ENCODE data around the gene AGTR1.

Gene AGTR1

GRCh38 chr3:148697306-148698189 is at the start of gene AGTR1:
AGTR1 (plus strand) TSS chr3:148697903; CDS start chr3:148741036, 43,133 bp downstream.
- no peak for DNase-seq

GRCh38 chr3:148648685-148649352 is 48.9 kb upstream of the AGTR1 start:
- no peak for DNase-seq

DNA sequence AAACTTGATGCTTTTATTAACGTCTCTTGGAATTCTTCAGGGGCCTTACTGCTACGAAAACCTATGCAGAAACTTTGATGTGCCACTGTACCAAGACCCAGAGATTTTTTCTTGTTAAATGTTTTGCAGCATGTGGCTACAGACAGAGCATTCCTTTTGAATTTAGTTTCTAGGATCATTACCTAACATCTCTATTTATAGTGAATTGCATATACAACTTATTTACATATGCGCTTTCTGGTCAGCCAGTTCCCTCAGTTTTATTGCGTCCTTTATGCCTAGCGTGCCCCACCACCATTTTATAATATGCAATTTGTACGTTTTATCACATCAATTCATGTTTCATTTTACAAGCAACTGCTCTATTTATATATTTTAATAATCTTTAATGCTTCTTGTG is 46.2 kb upstream of the AGTR1 start:
- no peak for DNase-seq

DNA sequence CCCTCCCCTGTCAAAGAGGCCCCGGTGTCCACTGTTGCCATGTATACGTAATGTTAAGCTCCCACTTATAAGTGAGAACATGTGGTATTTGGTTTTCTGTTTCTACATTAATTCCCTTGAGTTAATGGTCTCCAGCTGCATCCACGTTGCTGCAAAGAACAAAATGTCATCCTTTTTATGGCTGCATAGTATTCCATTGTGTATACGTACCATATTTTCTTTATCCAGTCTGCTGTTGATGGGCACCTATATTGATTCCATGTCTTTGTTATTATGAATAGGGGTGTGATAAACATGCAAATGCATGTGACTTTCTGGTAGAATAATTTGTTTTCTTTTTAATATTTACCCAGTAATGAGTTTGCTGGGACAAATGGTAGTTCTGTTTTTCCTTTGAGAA is 43.3 kb upstream of the AGTR1 start:
- no peak for DNase-seq

GRCh38 chr3:148657470-148657869 is 40.2 kb upstream of the AGTR1 start:
- DNase-seq, result no peak

DNA sequence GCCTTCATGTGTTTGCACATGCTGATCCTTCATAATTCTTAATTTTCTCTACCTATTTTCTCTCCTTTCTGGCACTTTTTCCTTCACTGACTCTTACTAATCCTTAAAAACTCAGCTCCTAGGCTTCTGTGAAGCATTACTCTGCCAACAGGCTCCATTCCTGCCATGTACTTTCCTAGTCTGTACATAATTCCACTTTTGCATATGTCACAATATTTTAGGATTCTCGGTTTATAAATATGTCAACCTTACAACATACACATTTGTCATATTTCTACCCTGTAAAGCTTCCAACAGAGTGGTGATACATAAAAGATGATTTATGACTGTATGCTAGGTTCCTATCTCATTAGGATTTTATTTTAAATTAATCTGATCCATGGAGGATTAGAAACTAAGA is 38.2 kb upstream of the AGTR1 start:
- no peak for DNase-seq

DNA sequence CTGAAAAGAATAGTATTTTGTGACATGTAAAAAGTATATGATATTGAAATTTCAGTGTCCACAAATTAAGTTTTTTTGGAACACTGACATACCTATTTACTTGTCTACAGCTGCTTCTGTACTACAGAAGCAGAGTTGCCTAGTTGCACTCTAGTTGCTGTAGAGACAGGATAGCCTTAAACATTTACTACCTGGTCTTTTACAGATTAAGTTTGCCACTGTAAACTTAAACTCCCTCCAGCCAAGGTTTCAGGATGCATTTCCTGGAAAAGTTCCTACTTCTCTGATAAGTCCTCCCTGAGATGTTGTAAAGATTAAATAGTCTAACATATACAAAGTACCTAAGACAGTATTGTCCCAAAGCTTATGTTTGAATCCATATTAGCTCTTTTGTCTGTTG is 17.4 kb upstream of the AGTR1 start:
- DNase-seq, result no peak

- no peak for DNase-seq
Measured at GRCh38 chr3:148681080-148681479, 16.6 kb upstream of the AGTR1 start.

DNA sequence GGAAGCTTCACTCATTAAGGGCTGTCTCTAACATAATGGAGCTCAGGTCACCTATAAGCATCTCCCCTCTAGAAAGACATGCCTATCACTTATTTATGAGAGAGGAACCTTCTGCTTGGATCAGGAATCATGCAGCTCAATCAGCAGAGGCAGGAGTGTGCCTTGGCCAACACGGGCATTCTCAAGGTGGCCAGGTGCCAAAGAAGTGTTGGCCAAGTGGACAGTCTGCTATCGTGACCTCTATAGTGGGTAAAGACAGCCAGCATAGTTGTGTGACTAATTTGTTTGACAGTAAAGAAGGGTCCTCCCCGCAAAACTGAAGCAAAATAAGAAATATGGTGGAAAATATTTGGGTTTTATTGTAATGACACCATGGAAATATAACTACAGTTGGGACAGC is 14.7 kb upstream of the AGTR1 start:
- no peak for DNase-seq

GRCh38 chr3:148694116-148694515 is 3.6 kb upstream of the AGTR1 start:
- DNase-seq, result no peak

- no peak for DNase-seq
Measured at GRCh38 chr3:148698190-148698810, 597 bp downstream of the AGTR1 start.

DNA sequence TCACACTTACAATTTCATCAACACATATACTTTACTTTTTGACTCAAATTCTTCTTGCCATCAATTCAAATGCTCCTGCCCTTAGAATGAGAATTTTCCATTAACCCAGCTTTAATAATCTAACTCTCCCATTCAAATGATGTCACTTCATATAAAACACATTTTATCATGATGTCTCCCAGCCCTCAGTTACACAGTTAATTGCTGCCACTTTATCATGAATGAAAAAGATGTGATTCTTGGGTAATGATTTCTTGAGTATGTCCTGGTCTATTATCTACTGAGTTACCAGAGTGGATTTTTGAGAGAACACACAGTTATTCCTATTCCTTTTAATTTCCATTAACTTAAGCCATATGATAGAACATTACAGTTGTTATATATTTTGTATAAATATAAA is 7.6 kb downstream of the AGTR1 start:
- DNase-seq, result no peak

- DNase-seq, result no peak
Measured at GRCh38 chr3:148707601-148708380, 10.1 kb downstream of the AGTR1 start.

GRCh38 chr3:148708409-148708808 is 10.7 kb downstream of the AGTR1 start:
- DNase-seq, result no peak

- DNase-seq, result no peak
Measured at GRCh38 chr3:148709560-148710253, 12.0 kb downstream of the AGTR1 start.

DNA sequence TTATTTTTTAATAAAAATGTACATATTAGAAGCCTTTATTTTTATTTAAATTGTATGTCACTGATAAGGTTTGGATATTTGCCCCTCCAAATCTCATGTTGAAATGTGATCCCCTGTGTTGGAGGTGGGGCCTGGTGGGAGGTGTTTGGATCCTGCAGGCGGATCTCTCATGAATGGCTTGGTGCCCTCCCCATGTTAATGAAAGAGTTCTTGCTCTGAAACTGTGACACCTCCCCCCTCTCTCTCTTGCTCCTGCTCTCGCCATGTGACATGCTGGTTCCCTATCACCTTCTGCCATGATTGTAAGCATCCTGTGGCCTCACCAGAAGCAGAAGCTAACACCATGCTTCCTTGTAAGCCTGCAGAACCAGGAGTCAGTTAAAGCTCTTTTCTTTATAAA is 13.0 kb downstream of the AGTR1 start:
- no peak for DNase-seq

DNA sequence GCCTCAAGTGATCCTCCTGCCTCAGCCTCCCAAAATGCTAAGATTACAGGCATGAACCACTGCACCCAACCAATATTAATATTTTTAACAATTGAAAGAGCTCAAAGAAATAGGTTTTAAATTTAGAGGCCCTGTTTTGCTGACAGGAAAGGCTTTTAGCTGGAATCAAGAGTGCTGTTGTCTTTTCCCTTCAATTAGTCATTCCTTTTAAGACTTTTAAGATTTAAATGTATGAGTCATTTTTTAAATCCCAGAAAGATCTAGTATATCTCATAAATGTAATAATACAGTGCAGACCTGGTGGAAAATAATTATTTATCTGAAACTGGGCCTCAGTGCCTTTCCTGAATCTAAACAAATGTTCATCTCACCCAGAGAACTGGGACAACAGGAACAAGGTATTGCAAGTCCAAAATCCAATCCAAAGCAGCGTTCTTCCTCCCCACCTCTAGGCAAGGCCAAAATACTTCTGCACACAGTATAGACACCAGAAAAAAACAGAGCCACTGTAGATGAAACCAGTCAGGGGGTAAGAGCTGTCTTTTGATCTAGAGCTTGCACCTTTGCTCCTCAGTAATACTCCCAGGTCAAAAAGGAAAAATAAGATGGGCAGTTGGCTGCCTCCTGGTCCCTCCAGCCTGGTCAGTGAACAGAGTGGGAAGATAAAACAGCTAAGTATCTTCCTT is 14.4 kb downstream of the AGTR1 start:
- DNase-seq, result no peak

- DNase-seq, result no peak
Measured at GRCh38 chr3:148714521-148714920, 16.8 kb downstream of the AGTR1 start.

DNA sequence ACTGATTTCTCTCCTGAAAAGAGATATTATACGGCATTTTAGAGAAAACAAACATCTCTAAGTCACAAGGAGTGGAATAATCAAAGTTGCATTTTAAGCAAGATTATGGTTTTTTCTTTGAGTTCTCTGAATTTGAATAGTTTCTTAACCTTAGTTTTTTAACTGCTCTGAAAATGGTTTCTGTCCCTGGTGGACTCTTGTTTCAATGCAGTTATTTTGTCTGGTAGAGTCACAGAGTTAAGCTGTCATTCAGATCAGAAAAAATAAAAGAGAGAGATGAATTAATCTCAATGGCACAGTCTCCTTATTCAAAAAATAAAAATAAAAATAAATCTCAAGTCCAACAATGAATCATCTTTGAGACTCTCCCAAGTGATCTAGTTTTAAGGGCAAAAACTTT is 19.0 kb downstream of the AGTR1 start:
- DNase-seq, result no peak

GRCh38 chr3:148717885-148718561 is 20.3 kb downstream of the AGTR1 start:
- DNase-seq, result no peak

Data from NCI-H1436 (cell line).